Neuronal stem cell (in vitro differentiated cells): ENCODE measurements around the gene WNT2.

Experiments
- DNase-seq: peaks from one replicate; pipeline ENCODE4 v3.0.0-alpha.2; 2013; ENCODE audit warnings: low spot score
- H2AFZ ChIP-seq: one replicate; pipeline ENCODE4 v1.6.1; 2013; ENCODE audit warnings: mild to moderate bottlenecking, low read length, inconsistent platforms
- H2AK5ac ChIP-seq: 2 replicates; pipeline ENCODE4 v1.6.1; 2013; ENCODE audit warnings: low read depth, mild to moderate bottlenecking, inconsistent platforms, low read length, moderate library complexity, mixed read lengths
- H2BK120ac ChIP-seq: 2 replicates; pipeline ENCODE4 v1.6.1; 2013; ENCODE audit warnings: low read depth, mild to moderate bottlenecking, inconsistent platforms, low read length, moderate library complexity, mixed read lengths
- H2BK12ac ChIP-seq: one replicate; pipeline ENCODE4 v1.6.1; 2013; ENCODE audit warnings: low read length, inconsistent platforms
- H2BK15ac ChIP-seq: 2 replicates; pipeline ENCODE4 v1.6.1; 2013; ENCODE audit warnings: mild to moderate bottlenecking, low read length, inconsistent platforms, mixed read lengths
- H2BK5ac ChIP-seq: one replicate; pipeline ENCODE4 v1.6.1; 2013; ENCODE audit warnings: inconsistent platforms, mild to moderate bottlenecking, low read length, moderate library complexity
- H3K14ac ChIP-seq: one replicate; pipeline ENCODE4 v1.6.1; 2013; ENCODE audit warnings: low read length, inconsistent platforms
- H3K18ac ChIP-seq: 2 replicates; pipeline ENCODE4 v1.6.1; 2013; ENCODE audit warnings: low read length, inconsistent platforms
- H3K23ac ChIP-seq: 2 replicates; pipeline ENCODE4 v1.6.1; 2013; ENCODE audit warnings: low read depth, mild to moderate bottlenecking, mixed read lengths, low read length, inconsistent platforms; ENCODE audit not compliant: poor library complexity
- H3K27ac ChIP-seq: replicated peaks from 3 replicates; pipeline ENCODE4 v1.5.1; 2013; ENCODE audit warnings: low read length, inconsistent platforms
- H3K27me3 ChIP-seq, 3 experiments: 2 replicates each; pipeline ENCODE4 v1.6.1; 2013; ENCODE audit warnings: low read length in 3 of 3, mild to moderate bottlenecking in 2 of 3, inconsistent platforms in 1 of 3, low read depth in 1 of 3, mixed read lengths in 1 of 3, moderate library complexity in 1 of 3; ENCODE audit not compliant: control insufficient read depth in 3 of 3, insufficient read depth in 3 of 3
- H3K36me3 ChIP-seq, 2 donors: replicated peaks in 1 of 2; 2 replicates each; pipeline ENCODE4 v1.6.1; 2013; ENCODE audit warnings: low read length in 2 of 2; ENCODE audit not compliant: control insufficient read depth in 2 of 2, insufficient read depth in 2 of 2
- H3K4ac ChIP-seq: 2 replicates; pipeline ENCODE4 v1.6.1; 2013; ENCODE audit warnings: inconsistent platforms, mild to moderate bottlenecking, low read length, moderate library complexity
- H3K4me1 ChIP-seq, 2 donors: 1 replicate in 1 of 2; 2 replicates in 1 of 2; pipeline ENCODE4 v1.6.1; 2013; ENCODE audit warnings: low read length in 2 of 2, low read depth in 1 of 2; ENCODE audit not compliant: control insufficient read depth in 2 of 2, insufficient read depth in 1 of 2
- H3K4me2 ChIP-seq: one replicate; pipeline ENCODE4 v1.6.1; 2013; ENCODE audit warnings: mild to moderate bottlenecking, low read length, inconsistent platforms; ENCODE audit not compliant: insufficient read depth, poor library complexity, severe bottlenecking
- H3K4me3 ChIP-seq, 2 donors: 2 replicates each; pipeline ENCODE4 v1.5.1; 2013; ENCODE audit warnings: low read length in 2 of 2, mild to moderate bottlenecking in 2 of 2, inconsistent platforms in 1 of 2, moderate library complexity in 1 of 2
- H3K79me1 ChIP-seq: one replicate; pipeline ENCODE4 v1.6.1; 2013; ENCODE audit warnings: low read depth, mild to moderate bottlenecking, inconsistent platforms, low read length, moderate library complexity
- H3K9ac ChIP-seq: one replicate; pipeline ENCODE4 v1.6.1; 2013; ENCODE audit warnings: mild to moderate bottlenecking, low read depth, low read length, inconsistent platforms; ENCODE audit not compliant: poor library complexity
- H3K9me3 ChIP-seq, 2 donors: replicated peaks in 1 of 2; 2 replicates each; pipeline versions ENCODE3 to v1.6.1; 2013; ENCODE audit warnings: low read length in 2 of 2, mild to moderate bottlenecking in 2 of 2, inconsistent platforms in 1 of 2, low read depth in 1 of 2, mixed read lengths in 1 of 2, moderate library complexity in 1 of 2; ENCODE audit not compliant: control insufficient read depth in 2 of 2, insufficient read depth in 1 of 2
- H4K8ac ChIP-seq: one replicate; pipeline ENCODE4 v1.6.1; 2013; ENCODE audit warnings: low read depth, mild to moderate bottlenecking, inconsistent platforms, low read length, moderate library complexity
- H4K91ac ChIP-seq: one replicate; pipeline ENCODE4 v1.6.1; 2013; ENCODE audit warnings: low read length, low read depth, mild to moderate bottlenecking, inconsistent platforms; ENCODE audit not compliant: poor library complexity
- WGBS, 2 donors: extraction: QIAGEN DNeasy Blood & Tissue Kit; methylation state at CpG; one replicate each; pipeline ENCODE4 v1.1.7; 2013; ENCODE audit warnings: missing lambda C conversion rate in 2 of 2, mixed read lengths in 1 of 2; ENCODE audit not compliant: insufficient read length in 2 of 2, insufficient replicate concordance in 1 of 2; ENCODE audit errors: extremely low coverage in 2 of 2; 5-methylcytosine and 5-hydroxymethylcytosine counted together

The WNT2 gene

GRCh38 chr7:117283371-117283770, 39.5 kb downstream of the WNT2 start:
- no peaks in the 10 kb centered on the region for H3K9me3 ChIP-seq
- WGBS, 2 donors = no CpG with 5 or more reads among the region's 3 CpGs
- H3K9ac ChIP-seq = no peak overlapping the region
- H3K18ac ChIP-seq = no peak overlapping the region
- H3K27me3 ChIP-seq = peaks cover 0 to 17% (median 0%) of the 10 kb centered on the region in 3 experiments
- no peak overlapping the region for H3K4me3 ChIP-seq
- no peak overlapping the region for H2AK5ac ChIP-seq
- H2BK120ac ChIP-seq = no peak overlapping the region
- H3K36me3 ChIP-seq = no peaks in the 10 kb centered on the region
- peaks cover 2 to 6% of the 10 kb centered on the region in 2 donors for H3K4me1 ChIP-seq
- no peak overlapping the region for H2BK5ac ChIP-seq
- H4K8ac ChIP-seq = no peak overlapping the region
- H2AFZ ChIP-seq = no peak overlapping the region
- no peak overlapping the region for H2BK15ac ChIP-seq
- no peak for DNase-seq
- no peak overlapping the region for H3K4ac ChIP-seq
- H2BK12ac ChIP-seq = no peak overlapping the region
- H3K14ac ChIP-seq = no peak overlapping the region
- no peak overlapping the region for H3K23ac ChIP-seq
- H3K79me1 ChIP-seq = no peaks in the 10 kb centered on the region
- H4K91ac ChIP-seq = no peak overlapping the region
- no peak overlapping the region for H3K27ac ChIP-seq
- no peak overlapping the region for H3K4me2 ChIP-seq

- no peak overlapping the region for H3K4me3 ChIP-seq
- no peak overlapping the region for H3K23ac ChIP-seq
- H3K79me1 ChIP-seq = no peaks in the 10 kb centered on the region
- WGBS, 2 donors = no CpG with 5 or more reads among the region's 1 CpG
- no peak overlapping the region for H2BK15ac ChIP-seq
- H2AFZ ChIP-seq = no peak overlapping the region
- no peaks in the 10 kb centered on the region for H3K36me3 ChIP-seq
- no peak overlapping the region for H2AK5ac ChIP-seq
- no peaks in the 10 kb centered on the region for H3K9me3 ChIP-seq
- DNase-seq = no peak
- no peak overlapping the region for H4K91ac ChIP-seq
- H2BK12ac ChIP-seq = no peak overlapping the region
- no peak overlapping the region for H3K27ac ChIP-seq
- no peak overlapping the region for H2BK120ac ChIP-seq
- no peak overlapping the region for H3K4ac ChIP-seq
- peaks cover 2 to 6% of the 10 kb centered on the region in 2 donors for H3K4me1 ChIP-seq
- H3K9ac ChIP-seq = no peak overlapping the region
- no peak overlapping the region for H2BK5ac ChIP-seq
- no peak overlapping the region for H3K18ac ChIP-seq
- H4K8ac ChIP-seq = no peak overlapping the region
- no peak overlapping the region for H3K4me2 ChIP-seq
- H3K27me3 ChIP-seq = peaks cover 0 to 26% (median 2%) of the 10 kb centered on the region in 3 experiments
- no peak overlapping the region for H3K14ac ChIP-seq
Observed at GRCh38 chr7:117282239-117282812, 40.5 kb downstream of the WNT2 start.

- no peak for DNase-seq
- Histone ChIP-seq H4K8ac (no peak overlapping the region), H3K27me3 (peaks cover 0 to 27% (median 2%) of the 10 kb centered on the region in 3 experiments), H3K4me3 (no peak overlapping the region), H3K27ac (no peak overlapping the region), H2BK120ac (no peak overlapping the region), H3K4ac (no peak overlapping the region), H2AK5ac (no peak overlapping the region), H3K79me1 (no peaks in the 10 kb centered on the region), H2AFZ (no peak overlapping the region), H3K4me1 (peaks cover 2 to 6% of the 10 kb centered on the region in 2 donors), H3K23ac (no peak overlapping the region), H3K9me3 (no peaks in the 10 kb centered on the region), H2BK5ac (no peak overlapping the region), H2BK12ac (no peak overlapping the region), H3K36me3 (no peaks in the 10 kb centered on the region), H3K14ac (no peak overlapping the region), H3K18ac (no peak overlapping the region), H2BK15ac (no peak overlapping the region), H3K4me2 (no peak overlapping the region), H3K9ac (no peak overlapping the region), H4K91ac (no peak overlapping the region)
- WGBS, 2 donors = no CpG with 5 or more reads among the region's 5 CpGs
Observed at GRCh38 chr7:117281562-117281961, 41.3 kb downstream of the WNT2 start.

- H2BK15ac ChIP-seq = no peak overlapping the region
- H3K9ac ChIP-seq = no peak overlapping the region
- H3K9me3 ChIP-seq = no peaks in the 10 kb centered on the region
- no peak overlapping the region for H2BK5ac ChIP-seq
- H2BK120ac ChIP-seq = no peak overlapping the region
- no CpG with 5 or more reads among the region's 12 CpGs for WGBS, 2 donors
- no peak overlapping the region for H3K23ac ChIP-seq
- H3K36me3 ChIP-seq = no peaks in the 10 kb centered on the region
- H2BK12ac ChIP-seq = no peak overlapping the region
- no peak for DNase-seq
- no peak overlapping the region for H3K4me2 ChIP-seq
- H3K4me1 ChIP-seq = peaks cover 2 to 6% of the 10 kb centered on the region in 2 donors
- no peak overlapping the region for H2AK5ac ChIP-seq
- H3K27me3 ChIP-seq = peaks cover 0 to 35% (median 2%) of the 10 kb centered on the region in 3 experiments
- no peaks in the 10 kb centered on the region for H3K79me1 ChIP-seq
- no peak overlapping the region for H4K8ac ChIP-seq
- no peak overlapping the region for H3K4ac ChIP-seq
- H4K91ac ChIP-seq = no peak overlapping the region
- no peak overlapping the region for H2AFZ ChIP-seq
- no peak overlapping the region for H3K27ac ChIP-seq
- H3K18ac ChIP-seq = no peak overlapping the region
- peak overlapping the region; percentile 61 for H3K14ac ChIP-seq
- H3K4me3 ChIP-seq = no peak overlapping the region
Observed at GRCh38 chr7:117279931-117280557, 42.8 kb downstream of the WNT2 start.
